Left ventricle myocardium inferior (tissue), 1 donor: ENCODE data around the gene KRT82. TPM values are rescaled to one million over a fixed set of nuclear protein-coding genes. Genes with fewer than 3 reads are reported as not detected.

Experiments used
- DNase-seq: peaks from one replicate; pipeline ENCODE4 v3.0.0-alpha.2; 2020
- H3K27ac ChIP-seq: fragments of 200-600 bp; replicated peaks from 2 replicates; pipeline ENCODE4 v1.8.0; 2021
- H3K27me3 ChIP-seq: fragments of 200-600 bp; 2 replicates; pipeline ENCODE4 v1.8.0; 2021; ENCODE audit warnings: low read depth
- H3K36me3 ChIP-seq: fragments of 200-600 bp; 2 replicates; pipeline ENCODE4 v1.8.0; 2021
- H3K4me1 ChIP-seq: fragments of 200-600 bp; 2 replicates; pipeline ENCODE4 v1.8.0; 2021
- H3K4me3 ChIP-seq: fragments of 200-600 bp; 2 replicates; pipeline ENCODE4 v1.8.0; 2021; ENCODE audit warnings: mild to moderate bottlenecking, moderate library complexity
- H3K9me3 ChIP-seq: fragments of 200-600 bp; replicated peaks from 2 replicates; pipeline ENCODE4 v1.8.0; 2021
- CTCF ChIP-seq: fragments of 200-600 bp; IDR thresholded peaks from 2 replicates; pipeline ENCODE4 v1.8.0; 2021; ENCODE audit warnings: antibody characterized with exemption, mild to moderate bottlenecking, borderline replicate concordance
- intact Hi-C: fragments of 100-400 bp; cut with micrococcal nuclease; formaldehyde crosslinking; loops from one replicate; pipeline ENCODE4 v1.11.0; 2022
- total RNA-seq: library from RNA; stranded (reverse); fragmentation: NEBNext Ultra II Directional; extraction: Animal tissue kit (Norgen Biotek cat#: 25700); gene quantifications from one replicate; pipeline ENCODE4 v1.2.1, GENCODE V29; 2021
- donor health status: DM: no; HTN: yes; CAD: no; lungs with severe emphysema.

The KRT82 gene
- total RNA-seq, 1 donor from 2014 or later, result not detected

- Histone ChIP-seq H3K27ac (no peak overlapping the region), H3K4me1 (peaks cover 8% of the 10 kb centered on the region), H3K4me3 (no peak overlapping the region), H3K36me3 (no peaks in the 10 kb centered on the region), H3K9me3 (no peaks in the 10 kb centered on the region), H3K27me3 (peaks cover 77% of the 10 kb centered on the region)
- intact Hi-C loops, result no loop called here
- TF ChIP-seq CTCF, result no peak
- DNase-seq, result no peak
These were observed 52.4 kb downstream of the KRT82 start for GRCh38 chr12:52353766-52354165.

GRCh38 chr12:52352951-52353350 lies 53.2 kb downstream of the KRT82 start:
- TF ChIP-seq CTCF, result no peak
- no peak overlapping the region for H3K4me3 ChIP-seq
- H3K36me3 ChIP-seq, result no peaks in the 10 kb centered on the region
- H3K27me3 ChIP-seq, result peaks cover 69% of the 10 kb centered on the region
- H3K9me3 ChIP-seq, result no peaks in the 10 kb centered on the region
- intact Hi-C loops, result no loop called here
- peaks cover 12% of the 10 kb centered on the region for H3K4me1 ChIP-seq
- DNase-seq, result no peak
- H3K27ac ChIP-seq, result no peak overlapping the region

GRCh38 chr12:52351196-52352059 lies 54.7 kb downstream of the KRT82 start:
- Histone ChIP-seq H3K27me3 (peaks cover 54% of the 10 kb centered on the region), H3K36me3 (no peaks in the 10 kb centered on the region), H3K9me3 (no peaks in the 10 kb centered on the region), H3K4me1 (peaks cover 20% of the 10 kb centered on the region), H3K27ac (no peak overlapping the region), H3K4me3 (no peak overlapping the region)
- intact Hi-C loops, result no loop called here
- peak; percentile 50 for DNase-seq
- TF ChIP-seq CTCF, result no peak

GRCh38 chr12:52350786-52351185 lies 55.3 kb downstream of the KRT82 start:
- no peak for TF ChIP-seq CTCF
- intact Hi-C loops, result no loop called here
- H3K9me3 ChIP-seq, result no peaks in the 10 kb centered on the region
- H3K4me1 ChIP-seq, result peaks cover 26% of the 10 kb centered on the region
- H3K27ac ChIP-seq, result no peak overlapping the region
- no peaks in the 10 kb centered on the region for H3K36me3 ChIP-seq
- no peak overlapping the region for H3K4me3 ChIP-seq
- no peak for DNase-seq
- peaks cover 48% of the 10 kb centered on the region for H3K27me3 ChIP-seq

GRCh38 chr12:52350021-52350620 lies 56.0 kb downstream of the KRT82 start:
- Histone ChIP-seq H3K27me3 (peaks cover 41% of the 10 kb centered on the region), H3K36me3 (no peaks in the 10 kb centered on the region), H3K27ac (no peak overlapping the region), H3K4me3 (no peak overlapping the region), H3K9me3 (no peaks in the 10 kb centered on the region), H3K4me1 (peaks cover 27% of the 10 kb centered on the region)
- intact Hi-C loops, result no loop called here
- TF ChIP-seq CTCF, result no peak
- DNase-seq, result no peak
